ENCODE data around the gene VIM.
"Not testable (repeated sequence)": the region's sequence is repeated elsewhere in the genome, so short reads cannot be mapped to it uniquely, and the experiment has no call there.

Gene VIM

DNA sequence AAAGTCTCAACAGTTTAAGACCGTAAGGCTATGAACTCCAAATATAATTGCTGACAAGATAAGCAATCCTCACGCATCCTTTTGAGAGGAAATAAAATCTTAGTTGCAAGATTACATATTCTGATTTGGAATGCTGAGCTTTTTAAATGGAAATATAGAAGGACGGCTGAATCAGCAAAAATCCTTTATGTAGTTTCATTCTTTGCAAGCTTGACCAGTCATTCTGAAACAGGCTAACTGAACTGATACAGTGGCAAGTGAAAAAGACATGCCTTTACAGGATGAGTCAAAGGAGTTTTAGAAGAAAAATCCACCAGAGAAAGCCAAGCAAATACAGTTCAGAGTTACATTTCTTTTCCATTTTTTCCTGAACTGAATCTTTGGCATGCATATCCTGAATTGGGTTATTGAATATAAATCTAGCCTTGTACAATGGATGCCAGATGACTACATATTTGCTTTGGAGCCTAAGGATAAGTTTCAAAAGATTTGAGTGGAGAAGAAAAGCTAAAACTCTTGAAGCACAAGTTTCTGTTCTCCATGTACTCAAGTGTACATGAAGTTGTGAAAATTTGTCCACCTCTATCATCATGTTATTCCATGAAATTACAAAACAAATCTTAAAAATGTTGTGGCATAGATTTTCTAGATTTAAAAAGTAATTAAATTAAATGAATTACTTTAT lies 4.4 kb downstream of the VIM start:
- no peak for DNase-seq (ENCODE audit: low spot score)

DNA sequence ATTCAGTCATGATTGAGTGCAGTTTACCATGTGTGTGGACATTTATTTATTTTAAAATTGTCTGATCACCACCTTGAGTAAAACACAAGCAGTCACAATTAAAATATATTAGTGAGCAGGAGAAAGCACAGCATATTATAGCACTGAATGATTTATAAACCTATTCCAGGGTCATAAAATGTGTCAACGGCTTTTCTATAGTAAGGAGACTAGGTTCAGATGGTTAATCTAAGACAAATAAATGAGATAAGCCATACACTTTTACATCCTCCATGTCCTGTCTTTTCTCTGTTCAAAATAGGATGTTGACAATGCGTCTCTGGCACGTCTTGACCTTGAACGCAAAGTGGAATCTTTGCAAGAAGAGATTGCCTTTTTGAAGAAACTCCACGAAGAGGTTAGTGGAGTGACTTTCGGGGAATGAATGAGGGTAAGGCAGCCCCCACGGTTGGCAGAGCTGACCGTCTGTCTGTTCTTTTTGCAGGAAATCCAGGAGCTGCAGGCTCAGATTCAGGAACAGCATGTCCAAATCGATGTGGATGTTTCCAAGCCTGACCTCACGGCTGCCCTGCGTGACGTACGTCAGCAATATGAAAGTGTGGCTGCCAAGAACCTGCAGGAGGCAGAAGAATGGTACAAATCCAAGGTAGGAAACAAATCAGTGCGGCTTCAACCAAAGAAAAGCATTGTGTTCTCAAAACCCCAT lies 5.4 kb downstream of the VIM start:
- DNase-seq (ENCODE audit: low spot score): no peak

DNA sequence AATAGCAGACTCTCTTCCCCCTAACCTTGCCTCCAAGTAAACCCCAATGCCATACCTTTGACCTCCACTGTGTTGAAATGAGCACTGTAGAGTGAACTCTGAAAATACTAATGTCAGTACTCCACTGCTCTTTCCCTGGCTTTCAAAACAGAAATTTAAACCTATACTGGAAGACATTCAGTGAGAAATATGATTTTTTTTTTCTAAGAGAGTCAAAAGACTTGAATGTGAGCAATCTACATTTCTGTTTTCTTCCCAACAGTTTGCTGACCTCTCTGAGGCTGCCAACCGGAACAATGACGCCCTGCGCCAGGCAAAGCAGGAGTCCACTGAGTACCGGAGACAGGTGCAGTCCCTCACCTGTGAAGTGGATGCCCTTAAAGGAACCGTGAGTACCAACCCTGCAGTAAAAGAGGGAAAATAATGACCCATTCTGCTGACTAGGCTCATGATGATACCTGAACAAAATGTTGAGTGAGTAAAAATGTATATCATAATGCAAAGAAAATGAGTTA lies 6.4 kb downstream of the VIM start:
- DNase-seq (ENCODE audit: low spot score): no peak

DNA sequence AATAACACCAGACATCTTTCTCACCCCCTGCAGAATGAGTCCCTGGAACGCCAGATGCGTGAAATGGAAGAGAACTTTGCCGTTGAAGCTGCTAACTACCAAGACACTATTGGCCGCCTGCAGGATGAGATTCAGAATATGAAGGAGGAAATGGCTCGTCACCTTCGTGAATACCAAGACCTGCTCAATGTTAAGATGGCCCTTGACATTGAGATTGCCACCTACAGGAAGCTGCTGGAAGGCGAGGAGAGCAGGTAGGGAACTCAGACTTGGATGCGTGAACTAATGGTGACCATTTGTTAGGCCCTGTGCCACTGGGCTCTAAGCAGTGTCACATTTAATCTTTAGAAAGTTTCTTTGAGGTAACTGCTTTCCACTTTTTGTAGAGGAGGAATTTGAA lies 7.1 kb downstream of the VIM start:
- DNase-seq (ENCODE audit: low spot score): no peak

DNA sequence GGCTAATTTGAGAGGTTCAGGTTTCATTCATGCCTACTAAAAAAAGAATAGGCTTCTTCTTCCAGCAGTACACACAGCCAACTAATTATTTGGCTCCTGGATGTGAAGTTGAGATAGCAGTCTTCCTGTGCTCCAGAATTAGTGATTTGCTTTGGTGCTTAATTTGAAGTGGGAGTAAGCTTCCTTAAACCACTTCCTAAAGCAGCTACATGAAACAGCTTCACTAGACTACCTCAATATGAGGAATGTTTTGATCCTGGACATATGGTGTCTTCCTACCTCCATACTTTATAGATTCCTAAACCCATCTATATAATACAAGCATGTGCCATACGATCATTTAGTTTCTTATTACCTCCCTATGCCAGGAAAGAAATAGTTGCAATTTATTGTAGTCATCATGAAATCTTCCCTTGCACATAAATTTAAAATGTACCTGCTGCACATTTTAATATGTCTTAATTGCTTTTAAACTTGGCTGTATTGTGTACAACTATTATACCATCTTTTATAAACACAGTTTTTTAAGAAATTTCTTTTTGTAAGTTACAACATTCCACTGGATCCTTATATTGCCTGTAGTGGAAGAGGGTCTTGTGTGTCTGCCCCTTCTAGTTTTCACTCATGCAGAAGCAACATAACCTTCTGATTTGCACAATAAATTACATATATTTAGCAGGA lies 8.6 kb downstream of the VIM start:
- no peak for DNase-seq (ENCODE audit: low spot score)

DNA sequence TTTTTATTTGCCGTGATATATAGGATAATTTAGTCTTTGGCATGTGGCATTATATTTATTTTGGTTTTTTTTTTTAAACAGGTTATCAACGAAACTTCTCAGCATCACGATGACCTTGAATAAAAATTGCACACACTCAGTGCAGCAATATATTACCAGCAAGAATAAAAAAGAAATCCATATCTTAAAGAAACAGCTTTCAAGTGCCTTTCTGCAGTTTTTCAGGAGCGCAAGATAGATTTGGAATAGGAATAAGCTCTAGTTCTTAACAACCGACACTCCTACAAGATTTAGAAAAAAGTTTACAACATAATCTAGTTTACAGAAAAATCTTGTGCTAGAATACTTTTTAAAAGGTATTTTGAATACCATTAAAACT lies 9.1 kb downstream of the VIM start:
- no peak for DNase-seq (ENCODE audit: low spot score)

DNA sequence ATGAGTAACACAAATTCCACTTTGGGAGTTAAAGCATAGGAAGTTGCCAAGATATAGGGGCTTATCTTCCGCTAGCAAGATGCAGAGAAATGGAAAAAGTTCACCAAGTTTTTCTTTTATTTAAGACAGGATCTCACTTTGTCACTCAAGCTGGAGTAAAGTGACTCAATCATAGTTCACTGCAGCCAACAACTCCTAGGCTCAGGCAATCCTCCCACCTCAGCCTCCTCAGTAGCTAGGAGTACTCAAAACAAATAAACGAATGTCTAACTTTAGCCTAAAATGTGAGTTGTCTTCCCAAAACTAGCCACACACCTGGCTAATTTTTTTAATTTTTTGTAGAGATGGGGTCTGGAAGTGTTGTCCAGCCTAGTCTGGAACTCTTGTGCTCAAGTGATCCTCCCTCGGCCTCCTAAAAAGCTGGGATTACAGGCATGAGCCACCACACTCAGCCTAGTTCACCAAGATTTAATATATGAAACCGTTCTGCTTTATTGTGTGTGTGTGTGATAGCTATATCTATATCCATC lies 9.9 kb downstream of the VIM start:
- DNase-seq (ENCODE audit: low spot score): no peak

DNA sequence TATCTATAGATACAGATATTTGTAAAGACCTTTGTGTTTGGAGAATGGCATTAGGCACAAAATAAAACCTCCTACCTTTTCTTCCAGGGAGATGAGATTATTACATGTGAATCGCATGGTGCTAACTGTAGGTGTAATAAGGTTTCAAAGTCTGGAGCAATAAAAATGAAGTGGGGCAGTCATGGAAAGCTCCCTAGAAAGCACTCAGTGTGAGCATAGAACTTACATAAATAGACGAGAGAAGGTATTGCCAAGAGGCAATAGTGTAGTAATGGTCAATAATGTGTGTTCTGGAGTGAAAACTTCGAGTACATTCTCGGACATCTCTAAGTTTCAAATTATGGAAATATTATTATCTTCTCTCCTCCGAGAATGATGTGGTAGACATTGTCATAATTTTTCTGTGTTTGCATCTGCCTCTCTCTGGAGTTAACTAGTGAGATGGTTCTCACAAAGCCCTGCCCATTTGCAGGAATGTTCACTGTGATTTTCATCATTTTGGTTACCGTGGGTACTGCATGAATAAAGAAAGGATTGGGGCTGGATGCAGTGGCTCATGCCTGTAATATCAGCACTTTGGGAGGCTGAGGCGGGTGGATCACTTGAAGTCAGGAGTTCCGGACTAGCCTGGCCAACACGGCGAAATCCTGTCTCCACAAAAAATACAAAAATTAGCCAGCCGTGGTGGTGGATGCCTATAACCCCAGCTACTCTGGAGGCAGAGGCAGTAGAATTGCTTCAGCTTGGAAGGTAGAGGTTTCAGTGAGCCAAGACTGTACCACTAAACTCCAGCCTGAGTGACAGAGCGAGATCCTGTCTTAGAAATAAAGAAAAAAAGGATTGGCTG lies 10.6 kb downstream of the VIM start:
- DNase-seq (ENCODE audit: low spot score): no peak

DNA sequence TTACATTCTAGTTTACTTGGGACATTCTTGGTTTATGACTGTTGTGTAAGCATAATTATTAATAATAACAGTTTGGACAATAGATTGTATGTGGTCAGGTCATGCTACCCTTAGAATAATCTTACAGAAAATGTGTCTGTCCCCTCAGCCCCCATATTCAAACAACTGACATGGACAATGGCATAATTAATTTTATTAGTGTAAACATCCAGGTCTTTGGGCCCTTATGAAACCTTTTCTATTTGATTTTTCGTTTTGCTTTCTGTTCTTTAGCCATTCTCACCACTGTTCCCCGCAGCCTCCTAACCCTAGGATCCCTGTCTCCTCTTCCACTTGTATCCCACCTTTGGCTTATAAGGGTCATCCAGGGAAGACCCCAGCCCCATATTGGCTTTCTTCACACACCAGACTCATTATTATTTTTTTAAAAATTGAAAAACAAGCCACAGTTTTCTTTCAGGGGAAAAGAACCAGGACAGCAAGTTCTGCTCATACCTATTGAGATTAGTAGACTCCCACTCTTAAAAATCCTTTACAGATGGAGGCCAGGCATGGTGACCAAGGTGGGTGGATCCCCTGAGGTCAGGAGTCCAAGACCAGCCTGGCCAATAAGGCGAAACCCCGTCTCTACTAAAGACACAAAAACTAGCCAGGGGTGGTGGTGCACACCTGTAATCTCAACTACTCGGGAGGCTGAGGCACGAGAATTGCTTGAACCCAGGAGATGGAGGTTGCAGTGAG lies 11.5 kb downstream of the VIM start:
- no peak for DNase-seq (ENCODE audit: low spot score)

DNA sequence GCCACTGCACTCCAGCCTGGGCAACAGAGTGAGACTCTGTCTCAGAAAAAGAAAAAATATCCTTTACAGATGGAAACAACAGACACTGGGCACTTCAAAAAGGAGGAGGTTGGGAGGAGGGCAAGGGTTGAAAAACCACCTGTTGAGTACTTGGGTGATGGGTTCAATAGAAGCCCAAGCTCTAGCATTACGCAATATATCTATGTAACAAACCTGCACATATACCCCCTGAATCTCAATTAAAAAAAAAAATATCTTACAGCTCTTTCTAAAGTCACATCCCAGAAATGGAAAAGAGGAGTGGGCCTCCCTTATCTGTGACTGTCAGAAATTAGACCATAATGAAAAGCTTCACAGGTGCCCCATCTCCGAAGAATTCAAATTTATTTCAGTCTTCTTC lies 12.1 kb downstream of the VIM start:
- no peak for DNase-seq (ENCODE audit: low spot score)

DNA sequence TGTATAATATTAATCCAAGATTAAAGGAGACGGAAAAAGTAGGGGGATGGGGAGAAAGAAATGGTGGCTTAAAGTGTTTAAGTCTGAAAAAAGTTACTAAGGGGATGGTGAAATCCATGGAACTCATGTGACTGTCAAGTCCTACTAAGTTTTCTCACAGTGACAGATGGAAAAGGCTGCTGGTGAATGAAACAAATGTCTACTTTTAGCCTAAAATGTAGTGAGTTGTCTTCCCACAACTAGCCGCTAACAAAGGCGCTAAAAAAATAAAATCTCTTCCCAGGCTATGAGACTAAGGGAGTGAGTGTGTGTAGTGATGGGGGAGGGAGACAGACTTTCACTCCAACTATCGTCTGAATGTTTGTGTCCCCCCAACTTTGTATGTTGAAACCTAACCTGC lies 12.6 kb downstream of the VIM start:
- no peak for DNase-seq (ENCODE audit: low spot score)

DNA sequence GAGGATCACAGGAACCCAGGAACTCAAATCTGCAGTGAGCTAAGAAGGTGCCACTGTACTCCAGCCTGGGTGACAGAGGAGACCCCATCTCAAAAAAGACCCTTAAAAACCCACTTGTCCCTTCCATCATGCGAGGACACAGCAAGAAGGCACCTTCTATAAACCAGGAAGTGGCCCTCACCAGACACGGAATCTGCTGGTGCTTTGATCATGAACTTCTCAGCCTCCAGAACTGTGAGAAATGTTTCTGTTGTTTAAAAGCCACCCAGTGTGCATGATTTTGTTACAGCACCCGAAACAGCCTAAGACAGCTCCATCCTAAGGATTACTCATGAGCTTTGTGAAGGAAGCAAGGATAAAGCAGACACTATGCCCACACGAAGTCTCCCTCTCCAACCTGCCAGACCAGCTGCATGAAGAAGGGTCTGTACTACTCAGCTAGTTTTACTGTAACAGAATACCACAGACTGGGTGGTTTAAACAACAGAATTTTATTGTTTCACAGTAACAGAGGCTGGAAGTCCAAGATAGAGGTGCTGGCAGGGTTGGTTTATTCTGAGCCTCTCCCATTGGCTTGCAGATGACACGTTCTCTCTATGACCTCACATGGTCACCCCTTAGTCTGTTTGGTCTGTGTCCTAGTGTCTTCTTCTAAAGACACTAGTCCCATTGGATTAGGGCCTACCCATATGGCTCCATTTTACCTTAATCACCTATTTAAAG lies 13.7 kb downstream of the VIM start:
- DNase-seq (ENCODE audit: low spot score): no peak

DNA sequence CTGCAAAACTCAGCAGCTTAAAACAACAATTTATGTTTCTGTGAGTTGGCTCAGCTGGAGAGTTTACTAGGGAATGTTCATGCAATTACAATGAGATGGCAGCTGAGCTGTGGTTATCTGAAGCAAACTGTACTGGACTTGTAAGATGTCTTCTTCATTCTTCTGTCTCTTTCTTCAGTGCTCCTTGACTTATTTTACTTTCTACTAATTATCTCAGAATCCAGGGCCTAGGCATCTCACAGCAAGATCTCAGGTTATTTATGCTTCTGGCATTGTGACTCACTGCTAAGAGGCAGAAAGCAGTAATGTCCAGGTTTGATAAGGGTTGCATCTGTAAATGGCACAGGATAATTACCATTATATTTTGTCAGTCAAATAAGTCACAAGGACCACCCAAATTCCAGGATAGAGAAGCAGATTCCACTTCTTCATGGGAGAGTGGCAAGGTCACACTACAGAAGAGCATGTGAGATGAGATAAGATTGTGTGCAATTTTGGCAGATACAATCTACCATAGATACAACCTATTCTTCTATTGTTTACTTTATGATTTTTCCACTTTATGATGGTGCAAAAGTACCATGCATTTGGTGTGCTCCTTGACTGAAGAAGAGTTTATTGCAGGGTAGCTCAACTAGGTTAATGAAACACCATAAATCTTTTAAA lies 16.8 kb downstream of the VIM start:
- DNase-seq (ENCODE audit: low spot score): no peak

DNA sequence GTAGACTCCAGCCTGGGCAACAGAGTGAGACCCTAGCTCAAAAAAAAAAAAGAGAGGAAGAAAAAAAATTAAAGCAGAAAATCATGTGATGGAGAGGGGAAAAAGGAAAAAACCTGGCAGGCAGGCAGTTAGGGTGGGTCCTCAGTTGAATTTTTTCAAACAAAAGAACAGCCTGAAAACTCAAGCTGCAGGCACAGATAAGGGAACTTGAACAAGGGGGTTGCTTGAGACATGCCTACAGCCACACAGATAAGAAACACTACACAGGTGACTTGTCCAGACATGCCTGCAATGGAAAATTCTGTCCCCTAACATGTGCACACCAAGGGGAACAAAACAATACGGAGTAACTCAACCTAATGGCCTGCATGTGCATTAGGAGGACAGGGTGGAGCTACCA lies 19.2 kb downstream of the VIM start:
- no peak for DNase-seq (ENCODE audit: low spot score)

DNA sequence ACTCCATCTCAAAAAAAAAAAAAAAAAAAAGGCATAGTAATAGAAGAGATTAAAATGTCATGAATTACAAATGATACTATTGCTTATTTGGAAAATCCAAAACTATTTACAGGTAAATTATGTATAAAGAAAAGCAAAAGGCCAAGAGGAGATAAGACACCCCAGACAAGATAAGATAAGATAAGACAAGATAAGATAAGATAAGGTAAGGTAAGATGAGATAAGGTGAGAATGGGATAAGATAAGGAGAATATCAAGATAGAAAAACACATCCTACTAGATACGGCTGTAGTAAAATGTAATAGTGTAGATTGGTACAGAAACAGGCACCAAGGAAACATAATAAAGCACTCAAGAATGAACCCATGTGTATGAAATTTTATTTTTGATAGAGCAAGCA lies 20.9 kb downstream of the VIM start:
- DNase-seq (ENCODE audit: low spot score): no peak

DNA sequence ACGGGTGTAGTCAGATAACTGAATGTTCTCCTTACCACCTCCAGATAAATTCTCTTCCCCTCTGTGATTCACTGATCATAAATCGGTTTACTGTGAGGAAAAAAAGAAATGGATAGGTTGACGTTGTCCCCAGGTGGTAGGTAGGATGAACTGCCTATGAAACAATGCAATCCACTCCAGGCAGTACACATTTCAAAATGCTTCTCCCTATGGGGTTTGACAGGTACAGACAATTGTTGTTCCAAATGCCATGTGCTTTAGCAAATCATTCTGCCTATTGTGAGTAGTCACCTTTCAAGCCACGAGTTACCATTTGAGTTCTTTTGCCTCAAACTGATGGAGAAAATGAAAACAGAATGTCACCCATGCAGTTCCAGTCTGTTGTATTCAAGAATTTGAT lies 21.8 kb downstream of the VIM start:
- DNase-seq (ENCODE audit: low spot score): no peak

DNA sequence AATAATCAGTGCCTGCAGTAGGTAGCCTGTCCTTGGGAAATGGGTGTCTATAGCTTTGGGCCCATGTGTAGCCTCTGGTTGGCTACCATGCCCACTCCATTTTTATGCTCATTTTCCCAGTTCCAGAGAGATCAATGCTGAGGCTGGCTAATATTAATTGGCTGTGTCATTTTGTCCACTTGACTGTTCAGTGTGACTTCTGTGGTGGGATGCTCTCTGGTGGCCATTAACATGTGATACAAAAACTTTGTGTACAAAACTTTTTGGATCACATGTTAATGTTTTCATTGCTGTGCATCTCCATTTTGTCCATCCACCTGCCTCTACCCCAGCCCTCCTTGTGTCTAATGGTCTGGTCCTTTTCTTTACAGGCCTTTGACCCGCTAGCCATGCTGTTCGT lies 22.7 kb downstream of the VIM start:
- DNase-seq (ENCODE audit: low spot score): no peak

DNA sequence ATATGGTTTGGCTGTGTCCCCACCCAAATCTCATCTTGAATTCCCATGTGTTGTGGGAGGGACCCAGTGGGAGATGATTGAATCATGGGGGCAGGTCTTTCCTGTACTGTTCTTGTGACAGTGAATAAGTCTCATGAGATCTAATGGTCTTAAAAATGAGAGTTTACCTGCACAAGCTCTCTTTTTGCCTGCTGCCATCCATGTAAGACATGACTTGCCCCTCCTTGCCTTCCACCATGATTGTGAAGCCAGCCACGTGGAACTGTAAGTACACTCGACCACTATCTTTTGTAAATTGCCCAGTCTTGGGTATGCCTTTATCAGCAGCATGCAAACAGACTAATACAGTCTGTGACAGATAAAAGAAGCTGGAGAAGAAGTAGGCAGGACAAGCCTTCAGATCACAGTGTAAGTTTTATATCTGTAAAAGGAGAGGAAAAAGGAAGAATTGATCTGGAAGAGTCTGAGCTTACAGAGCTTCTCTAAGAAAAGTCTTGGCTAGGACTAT lies 26.6 kb downstream of the VIM start:
- not testable (repeated sequence) for DNase-seq (ENCODE audit: low spot score)

DNA sequence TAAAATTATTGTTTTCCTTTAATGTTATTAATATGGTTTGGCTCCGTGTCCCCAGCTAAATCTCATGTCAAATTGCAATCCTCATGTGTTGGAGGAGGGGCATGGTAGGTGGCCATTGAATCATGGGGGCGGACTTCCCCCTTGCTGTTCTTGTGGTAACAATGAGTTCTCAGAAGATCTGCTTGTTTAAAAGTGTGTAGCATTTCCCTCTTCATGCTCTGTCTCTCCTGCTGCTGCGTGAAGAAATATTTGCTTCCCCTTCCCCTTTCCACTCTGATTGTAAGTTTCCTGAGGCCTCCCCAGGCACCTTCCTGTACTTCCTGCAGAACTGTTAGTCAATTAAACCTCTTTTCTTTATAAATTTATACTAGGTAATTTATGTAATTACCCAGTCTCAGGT lies 27.5 kb downstream of the VIM start:
- DNase-seq (ENCODE audit: low spot score): no peak

DNA sequence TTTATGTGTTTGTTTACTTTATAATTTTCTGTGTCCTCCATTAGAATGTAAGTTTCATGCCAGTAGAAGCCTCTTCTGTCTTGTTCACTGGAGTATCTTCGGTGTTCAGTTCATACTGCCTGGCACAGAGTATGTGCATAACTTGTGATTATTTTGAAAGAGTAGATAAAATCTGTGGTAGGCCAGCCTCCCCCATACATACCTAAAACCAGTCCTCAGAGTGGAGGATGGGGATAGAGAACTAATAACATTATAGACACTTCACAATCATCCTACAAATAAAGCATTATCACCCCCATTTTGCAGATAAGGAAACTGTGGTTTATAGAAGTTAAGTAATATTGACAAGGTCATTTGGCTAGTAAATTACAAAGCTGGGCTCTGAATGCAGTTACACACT lies 28.0 kb downstream of the VIM start:
- DNase-seq (ENCODE audit: low spot score): no peak

Measured in Ammon's horn (tissue), 1 donor.